Fibroblast of skin of right biceps (primary cell): ENCODE data around the gene SOX12.

ENCODE experiments used
- DNase-seq: peaks from one replicate; pipeline ENCODE4 v3.0.0-alpha.2; 2013

Gene SOX12

GRCh38 chr20:325045-325888 is at the start of gene SOX12:
Gene SOX12 (plus strand): TSS chr20:325552. CDS start chr20:325925, 373 bp downstream.
- peak; percentile 93 for DNase-seq

GRCh38 chr20:275791-276190 is 49.6 kb upstream of the SOX12 start:
- no peak for DNase-seq

GRCh38 chr20:276620-277495 is 48.5 kb upstream of the SOX12 start:
- DNase-seq, result no peak

DNA sequence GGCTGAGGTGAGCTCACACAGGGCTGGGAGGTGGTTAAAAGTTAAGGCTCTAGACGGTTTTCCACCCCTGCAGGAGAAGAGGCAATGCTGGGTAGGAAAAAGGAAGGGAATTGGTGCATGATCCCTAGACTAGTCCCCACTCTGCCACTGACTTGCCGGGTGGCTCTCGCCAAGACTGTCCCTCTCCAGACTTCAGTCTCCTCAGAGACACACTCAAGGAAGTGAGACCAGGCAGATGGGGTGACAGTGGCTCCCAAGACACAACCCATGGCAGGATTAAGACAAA is 47.9 kb upstream of the SOX12 start:
- no peak for DNase-seq

DNA sequence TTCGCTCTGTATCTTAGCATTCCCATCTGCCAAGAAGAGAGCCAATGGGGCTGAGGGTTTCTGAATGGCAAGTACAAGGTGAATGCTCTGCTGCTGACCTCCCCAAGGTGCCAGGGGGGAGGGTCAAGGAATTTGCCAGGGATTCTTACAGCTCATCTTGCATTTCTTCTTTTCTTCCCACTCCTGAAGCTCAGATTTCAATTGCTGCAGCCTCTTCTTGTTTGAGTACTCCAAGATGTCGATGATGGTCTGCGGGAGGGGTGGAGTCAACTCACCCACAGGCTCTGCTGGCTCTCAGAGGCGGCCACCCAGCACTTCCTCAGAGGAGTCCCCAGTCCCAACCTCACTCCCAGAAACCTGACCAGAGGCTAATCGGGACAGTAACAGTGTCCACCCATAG is 47.2 kb upstream of the SOX12 start:
- no peak for DNase-seq

DNA sequence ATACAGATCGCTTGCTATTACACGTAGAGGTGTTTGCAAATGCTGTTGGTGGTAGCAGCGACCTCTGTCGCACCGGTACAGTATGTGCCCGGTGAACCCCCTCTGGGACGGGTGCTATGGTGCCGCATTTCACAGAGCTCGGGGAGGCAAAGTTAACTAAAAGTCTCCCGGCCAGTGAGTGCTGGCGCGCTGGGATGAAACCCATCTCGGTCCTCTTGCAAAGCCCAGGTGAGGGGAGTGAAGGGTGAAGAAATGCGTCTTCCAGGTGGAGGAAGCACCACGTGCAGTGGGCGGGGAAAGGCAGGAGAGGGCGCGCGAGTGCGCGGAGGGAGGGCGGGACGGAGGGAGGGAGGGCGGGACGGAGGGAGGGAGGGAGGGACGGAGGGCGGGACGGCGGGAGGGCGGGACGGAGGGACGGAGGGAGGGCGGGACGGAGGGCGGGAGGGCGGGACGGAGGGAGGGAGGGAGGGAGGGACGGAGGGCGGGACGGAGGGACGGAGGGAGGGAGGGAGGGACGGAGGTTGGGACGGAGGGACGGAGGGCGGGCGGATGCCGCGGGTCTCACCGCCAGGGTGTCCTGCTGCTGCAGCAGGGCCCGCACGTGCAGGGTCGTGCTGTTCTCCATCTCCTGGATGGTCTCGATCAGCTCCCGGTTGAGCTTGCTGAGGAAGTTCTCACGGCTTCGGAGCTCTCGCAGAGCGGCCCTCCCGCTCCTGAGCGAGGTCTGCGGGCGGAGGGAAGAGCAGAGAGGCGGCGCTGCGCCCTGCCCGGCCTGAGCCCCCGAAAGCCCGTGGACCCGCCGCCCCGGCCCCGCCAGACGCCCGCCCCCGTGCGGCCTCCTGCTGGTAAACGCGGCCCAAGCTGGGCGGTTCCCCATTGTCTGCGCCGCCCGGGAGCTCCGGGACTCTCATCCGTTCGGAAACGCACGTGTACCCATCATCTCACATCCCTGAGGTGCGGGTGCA is 46.5 kb upstream of the SOX12 start:
- DNase-seq, result no peak

DNA sequence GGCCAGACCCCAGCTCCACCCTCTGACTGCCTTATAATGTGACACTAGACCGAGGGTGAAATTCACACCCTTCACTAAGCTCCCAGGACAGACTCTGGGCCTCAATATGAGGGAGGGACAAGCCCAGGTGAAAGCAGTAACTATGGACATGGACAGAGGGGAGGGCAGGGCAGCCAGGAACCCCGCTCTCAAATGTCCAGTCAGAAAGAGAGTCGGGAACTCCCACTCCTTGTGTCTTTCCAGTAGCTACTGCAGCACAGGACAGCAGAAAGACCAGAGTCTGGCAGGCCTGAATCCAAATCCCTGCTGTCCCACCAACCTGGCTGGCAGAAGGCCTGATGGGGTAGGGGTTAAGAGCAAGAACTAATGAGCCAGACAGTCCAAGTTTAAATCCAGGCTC is 41.2 kb upstream of the SOX12 start:
- no peak for DNase-seq

GRCh38 chr20:286508-286907 is 38.8 kb upstream of the SOX12 start:
- DNase-seq, result no peak

DNA sequence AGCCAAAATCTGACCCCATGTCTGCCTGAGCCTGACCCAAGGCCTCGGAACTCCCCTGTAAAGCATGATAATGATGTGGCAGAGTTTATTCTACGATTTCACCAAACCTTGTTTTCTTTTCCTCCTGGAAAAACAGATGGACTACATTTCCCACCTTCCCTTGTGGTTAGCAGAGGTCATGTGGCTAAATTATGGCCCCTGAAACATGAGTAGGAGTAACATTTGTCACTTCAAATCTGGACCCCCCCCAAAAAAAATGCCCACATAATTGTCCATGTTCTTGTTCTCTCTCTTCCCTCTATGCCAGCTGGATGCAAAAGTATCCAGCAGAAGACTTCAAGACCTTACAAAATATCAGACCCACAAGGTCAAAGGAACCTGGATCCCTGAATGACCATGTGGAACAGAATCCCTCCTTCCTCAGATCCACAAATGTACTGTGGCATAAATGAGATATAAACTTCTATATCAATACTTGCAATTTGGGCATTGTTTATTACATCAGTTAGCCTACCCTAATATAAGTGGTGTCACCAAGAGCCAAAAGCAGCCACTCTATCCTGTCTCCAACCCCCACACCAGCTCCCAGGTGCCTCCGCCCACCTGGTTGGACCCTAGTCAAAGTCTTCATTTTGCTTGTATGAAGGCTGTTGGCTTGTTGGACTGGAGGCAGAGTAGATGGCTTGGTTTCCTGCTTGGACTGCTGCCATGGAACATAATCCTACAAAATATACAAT is 36.2 kb upstream of the SOX12 start:
- DNase-seq, result no peak

DNA sequence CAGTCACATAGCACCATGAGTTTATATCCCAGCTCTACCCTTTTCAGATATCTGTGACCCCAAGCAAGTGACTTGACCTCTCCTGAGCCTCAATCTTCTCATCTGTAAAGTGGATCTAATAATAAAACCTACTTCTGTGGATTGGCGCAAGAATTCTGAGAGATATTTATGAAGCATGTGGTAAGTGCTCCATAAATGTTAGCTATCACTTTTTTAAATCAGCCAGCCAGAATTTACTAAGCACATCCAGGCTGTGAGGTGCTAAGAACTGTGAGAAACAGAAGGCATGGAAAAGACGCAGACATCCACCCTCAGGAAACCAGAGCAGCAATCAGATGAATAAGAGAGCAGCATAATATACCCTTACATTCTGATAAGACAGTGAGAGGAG is 35.7 kb upstream of the SOX12 start:
- DNase-seq, result no peak

DNA sequence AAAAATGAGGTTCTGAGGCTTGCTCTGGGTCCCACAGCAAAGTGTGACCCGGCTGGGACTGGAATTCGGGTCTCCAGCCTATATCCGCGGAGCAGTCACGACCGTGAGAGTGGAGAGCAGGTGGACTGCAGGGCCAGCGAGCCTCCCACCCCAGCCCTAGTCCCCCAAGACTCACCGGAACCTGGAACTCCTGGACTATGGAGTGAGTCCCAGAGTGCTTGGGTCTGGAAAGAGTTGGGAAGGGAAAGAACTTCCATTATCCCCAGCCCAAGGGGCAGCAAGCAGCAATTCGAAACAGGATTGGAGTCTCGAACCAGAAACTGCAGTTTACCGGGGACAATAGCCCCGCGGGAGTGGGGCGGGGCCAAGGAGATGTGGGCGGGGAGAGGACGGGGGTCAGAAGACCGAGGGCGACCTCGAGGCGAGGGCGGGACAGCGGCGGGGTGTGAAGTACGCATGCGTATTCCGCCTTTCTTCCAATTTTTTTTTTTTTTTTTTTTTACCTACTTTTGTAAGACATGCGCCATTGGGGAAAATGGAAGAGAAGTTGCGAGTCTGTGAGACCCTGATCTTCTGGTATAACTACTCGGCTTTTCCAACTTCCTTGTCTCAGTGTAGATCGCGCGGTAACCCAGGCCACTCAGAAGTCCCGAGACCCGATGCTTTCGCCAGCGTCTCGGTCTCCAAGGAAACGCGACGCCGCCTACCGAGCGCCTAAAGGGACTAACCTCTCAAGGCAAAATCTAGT is 35.1 kb upstream of the SOX12 start, which contains the start of gene C20orf96:
C20orf96 (minus strand) TSS at position 667 of the 748 bp plus-strand sequence; CDS start at position 527, 140 bp downstream.
- DNase-seq, result peak; percentile 94

DNA sequence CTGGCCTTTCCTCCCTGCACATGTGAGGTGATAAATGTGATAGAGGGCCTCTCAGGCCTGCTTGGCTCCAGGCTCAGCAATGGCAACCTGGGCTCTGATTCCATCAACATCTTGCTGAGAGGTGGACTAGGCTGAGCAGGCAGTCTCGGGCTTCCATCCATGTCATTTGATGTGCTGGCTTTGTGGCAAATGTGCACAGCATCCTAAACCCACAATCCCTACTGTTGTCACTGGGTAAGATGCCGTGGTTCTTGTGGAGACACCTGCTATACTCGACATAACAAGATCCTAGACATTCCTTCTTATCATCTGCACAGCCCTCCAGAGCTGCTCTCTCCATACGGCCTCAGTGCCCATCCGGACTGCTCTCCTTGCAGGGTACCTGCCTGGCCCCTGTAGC is 30.8 kb upstream of the SOX12 start:
- DNase-seq, result no peak

DNA sequence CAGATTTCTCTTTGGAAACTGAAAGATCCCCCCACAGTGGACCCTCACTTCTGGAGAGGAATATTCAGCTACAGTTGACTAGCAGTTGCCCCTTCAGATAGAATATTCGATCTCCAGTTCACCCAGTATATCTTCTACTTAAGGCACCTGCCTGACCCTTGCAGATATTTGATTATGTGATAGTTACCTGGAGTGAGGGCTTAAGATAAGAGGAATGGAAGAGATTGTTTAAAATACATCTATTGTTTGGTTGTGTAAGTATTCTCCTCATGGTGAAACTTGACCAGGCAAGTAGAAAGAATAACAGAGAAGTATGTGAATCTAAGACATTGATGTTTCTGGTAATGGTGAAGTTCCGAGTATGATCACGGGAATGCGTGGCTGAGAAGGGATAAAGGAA is 29.5 kb upstream of the SOX12 start:
- DNase-seq, result no peak

- peak; percentile 95 for DNase-seq
Observed at GRCh38 chr20:297098-297924, 28.0 kb upstream of the SOX12 start, which contains the start of gene ZCCHC3. Gene ZCCHC3 (plus strand): TSS chr20:297570. CDS start chr20:297587, 17 bp downstream.

DNA sequence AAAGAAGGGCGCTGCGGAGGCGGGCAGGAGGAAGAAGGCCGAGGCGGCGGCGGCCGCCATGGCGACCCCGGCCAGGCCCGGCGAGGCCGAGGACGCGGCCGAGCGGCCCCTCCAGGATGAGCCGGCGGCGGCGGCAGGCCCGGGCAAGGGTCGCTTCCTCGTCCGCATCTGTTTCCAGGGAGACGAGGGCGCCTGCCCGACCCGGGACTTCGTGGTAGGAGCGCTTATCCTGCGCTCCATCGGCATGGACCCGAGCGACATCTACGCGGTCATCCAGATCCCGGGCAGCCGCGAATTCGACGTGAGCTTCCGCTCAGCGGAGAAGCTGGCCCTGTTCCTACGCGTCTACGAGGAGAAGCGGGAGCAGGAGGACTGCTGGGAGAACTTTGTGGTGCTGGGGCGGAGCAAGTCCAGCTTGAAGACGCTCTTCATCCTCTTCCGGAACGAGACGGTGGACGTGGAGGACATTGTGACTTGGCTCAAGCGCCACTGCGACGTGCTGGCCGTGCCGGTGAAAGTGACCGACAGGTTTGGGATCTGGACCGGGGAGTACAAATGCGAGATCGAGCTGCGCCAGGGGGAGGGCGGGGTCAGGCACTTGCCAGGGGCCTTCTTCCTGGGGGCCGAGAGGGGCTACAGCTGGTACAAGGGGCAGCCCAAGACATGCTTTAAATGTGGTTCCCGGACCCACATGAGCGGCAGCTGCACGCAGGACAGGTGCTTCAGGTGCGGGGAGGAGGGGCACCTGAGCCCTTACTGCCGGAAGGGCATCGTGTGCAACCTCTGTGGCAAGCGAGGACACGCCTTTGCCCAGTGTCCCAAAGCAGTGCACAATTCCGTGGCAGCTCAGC is 27.2 kb upstream of the SOX12 start:
- DNase-seq, result peak; percentile 75

GRCh38 chr20:298776-299391 is 26.5 kb upstream of the SOX12 start:
- no peak for DNase-seq

- no peak for DNase-seq
Observed at GRCh38 chr20:300345-300990, 24.9 kb upstream of the SOX12 start.
